Epithelial cell of proximal tubule (primary cell): ENCODE data around the gene TRERF1. TPM values are rescaled to one million over a fixed set of nuclear protein-coding genes. Genes with fewer than 3 reads are reported as not detected.

Experiments
- DNase-seq: peaks from one replicate; pipeline ENCODE4 v3.0.0-alpha.2; 2011; ENCODE audit warnings: low read depth
- H3K4me3 ChIP-seq: 2 replicates; pipeline ENCODE4 v1.5.1; 2011; ENCODE audit warnings: low read depth, mild to moderate bottlenecking, low read length
- total RNA-seq: library from RNA; depleted of rRNA; stranded (reverse); fragments of >200 nt; gene quantifications from 2 replicates; pipeline ENCODE4 v1.2.3, GENCODE V29; 2015
- TF ChIP-seq, protein P1 (sequence below): conservative IDR thresholded peaks from 2 replicates; pipeline ENCODE4 v1.5.1; 2012; ENCODE audit warnings: low read depth, mild to moderate bottlenecking, low read length

TRERF1 gene
- total RNA-seq, 1 donor from 2014 or later, result 2.2 TPM

DNA sequence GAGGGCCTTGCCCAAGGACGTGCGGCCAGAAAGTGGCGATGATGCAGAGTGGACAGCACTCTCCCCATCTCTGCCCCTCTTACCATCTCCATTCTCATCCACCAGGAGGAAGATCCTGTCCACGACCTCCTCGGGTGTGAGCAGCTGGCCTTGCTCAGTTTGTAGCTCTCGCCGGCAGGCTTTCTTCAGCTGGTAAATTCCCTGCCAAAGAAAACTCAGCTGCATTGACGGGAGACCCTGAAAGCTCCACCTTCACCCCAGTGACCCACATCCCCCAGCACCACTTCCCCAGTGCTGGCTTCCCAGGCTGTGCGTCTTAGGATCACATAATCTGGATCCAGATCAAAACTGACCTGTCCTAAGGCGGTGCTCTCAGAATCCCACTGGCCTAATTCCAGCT is 266.1 kb downstream of the TRERF1 start:
- TF ChIP-seq, protein P1, sequence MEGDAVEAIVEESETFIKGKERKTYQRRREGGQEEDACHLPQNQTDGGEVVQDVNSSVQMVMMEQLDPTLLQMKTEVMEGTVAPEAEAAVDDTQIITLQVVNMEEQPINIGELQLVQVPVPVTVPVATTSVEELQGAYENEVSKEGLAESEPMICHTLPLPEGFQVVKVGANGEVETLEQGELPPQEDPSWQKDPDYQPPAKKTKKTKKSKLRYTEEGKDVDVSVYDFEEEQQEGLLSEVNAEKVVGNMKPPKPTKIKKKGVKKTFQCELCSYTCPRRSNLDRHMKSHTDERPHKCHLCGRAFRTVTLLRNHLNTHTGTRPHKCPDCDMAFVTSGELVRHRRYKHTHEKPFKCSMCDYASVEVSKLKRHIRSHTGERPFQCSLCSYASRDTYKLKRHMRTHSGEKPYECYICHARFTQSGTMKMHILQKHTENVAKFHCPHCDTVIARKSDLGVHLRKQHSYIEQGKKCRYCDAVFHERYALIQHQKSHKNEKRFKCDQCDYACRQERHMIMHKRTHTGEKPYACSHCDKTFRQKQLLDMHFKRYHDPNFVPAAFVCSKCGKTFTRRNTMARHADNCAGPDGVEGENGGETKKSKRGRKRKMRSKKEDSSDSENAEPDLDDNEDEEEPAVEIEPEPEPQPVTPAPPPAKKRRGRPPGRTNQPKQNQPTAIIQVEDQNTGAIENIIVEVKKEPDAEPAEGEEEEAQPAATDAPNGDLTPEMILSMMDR, result no peak
- no peak for DNase-seq
- no peak overlapping the region for H3K4me3 ChIP-seq

DNA sequence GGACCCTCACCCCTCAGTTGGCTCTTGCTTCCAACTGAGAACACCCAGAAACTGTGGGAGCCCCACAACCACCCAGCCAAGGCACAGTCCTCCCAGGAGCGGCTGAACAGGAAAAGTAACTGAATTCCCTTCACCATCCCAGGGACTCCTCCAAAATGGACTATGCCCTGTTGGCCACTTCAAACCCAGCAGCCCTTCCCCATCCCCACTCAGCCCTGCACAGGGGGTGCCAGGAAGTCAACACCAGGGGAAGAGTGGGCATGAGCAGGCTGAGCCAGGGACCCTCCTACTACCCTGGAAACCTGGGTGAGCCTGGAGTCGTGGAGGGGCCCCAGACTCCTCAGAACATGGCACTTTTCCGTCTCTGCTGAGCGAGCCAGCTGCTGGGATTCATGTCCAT is 267.3 kb downstream of the TRERF1 start:
- H3K4me3 ChIP-seq, result no peak overlapping the region
- no peak for DNase-seq
- TF ChIP-seq, protein P1, result no peak

DNA sequence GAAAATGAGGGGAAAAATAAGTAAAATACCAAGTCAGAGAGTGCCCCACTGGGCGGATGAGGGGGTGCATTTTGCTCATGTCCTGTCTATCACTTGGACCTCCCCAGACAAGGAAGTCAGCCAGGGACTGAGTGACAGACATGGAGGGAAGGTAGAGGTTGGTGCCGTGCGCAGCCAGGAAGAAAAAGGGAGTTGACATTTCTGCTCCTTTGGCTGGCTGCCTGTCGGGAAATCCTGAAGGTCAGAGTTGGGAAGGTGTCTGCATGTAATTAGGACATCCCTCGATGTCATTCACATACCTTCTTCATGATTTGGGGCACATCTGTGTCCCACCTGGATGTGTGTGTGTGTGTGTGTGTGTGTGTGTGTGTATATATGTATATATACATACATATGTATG is 269.6 kb downstream of the TRERF1 start:
- TF ChIP-seq, protein P1, result no peak
- no peak overlapping the region for H3K4me3 ChIP-seq
- DNase-seq, result no peak

DNA sequence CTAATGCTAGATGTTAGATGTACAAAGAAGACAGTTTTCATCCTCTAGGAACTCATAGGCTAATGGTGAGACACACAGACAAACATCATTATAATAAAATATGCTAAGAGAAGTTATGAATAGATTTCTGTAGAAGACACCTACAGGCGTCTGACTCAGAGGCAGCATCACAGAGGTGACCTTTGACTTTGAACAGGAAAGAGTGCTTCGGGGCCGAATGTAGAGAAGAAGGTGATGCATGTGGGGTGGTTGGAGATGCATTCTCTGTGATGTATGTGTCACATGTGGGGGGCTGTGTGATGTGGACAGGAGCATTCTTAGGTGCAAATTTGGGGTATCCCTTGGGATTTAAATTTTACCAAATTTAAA is 271.8 kb downstream of the TRERF1 start:
- DNase-seq, result no peak
- TF ChIP-seq, protein P1, result no peak
- H3K4me3 ChIP-seq, result no peak overlapping the region

DNA sequence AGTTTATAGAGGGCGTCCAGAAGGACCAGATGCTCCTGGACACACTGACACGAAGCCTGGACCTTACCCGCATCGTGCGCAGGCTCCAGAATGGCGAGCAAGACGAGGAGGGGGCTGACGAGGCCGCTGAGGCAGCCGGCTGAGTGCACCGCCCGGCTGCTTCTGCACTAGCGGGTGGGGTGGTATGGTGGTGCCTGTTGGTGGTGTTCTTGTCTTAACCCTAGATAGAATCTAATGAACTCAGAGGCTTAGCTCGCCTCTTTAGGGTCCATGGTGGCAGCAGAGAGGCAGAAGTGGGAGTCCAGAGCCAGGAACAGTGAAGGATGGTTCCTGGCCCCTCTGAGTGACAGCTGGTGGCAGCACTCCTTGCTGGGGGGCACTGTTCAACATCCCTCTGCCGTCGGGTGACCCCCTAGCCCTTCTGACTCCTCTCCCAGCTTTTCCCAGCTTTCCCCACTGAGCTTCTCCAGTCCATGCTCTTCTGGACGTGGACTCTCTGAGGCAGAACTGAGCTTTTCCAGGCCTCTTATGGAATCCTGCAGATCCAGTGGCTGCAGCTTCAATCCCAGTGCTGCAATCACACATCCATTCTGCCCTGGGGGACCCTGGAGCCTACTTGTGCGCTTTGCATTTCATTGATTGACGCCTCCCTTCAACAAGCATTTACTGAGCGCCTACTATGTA is 272.3 kb downstream of the TRERF1 start:
- DNase-seq, result no peak
- no peak overlapping the region for H3K4me3 ChIP-seq
- TF ChIP-seq, protein P1, result no peak

DNA sequence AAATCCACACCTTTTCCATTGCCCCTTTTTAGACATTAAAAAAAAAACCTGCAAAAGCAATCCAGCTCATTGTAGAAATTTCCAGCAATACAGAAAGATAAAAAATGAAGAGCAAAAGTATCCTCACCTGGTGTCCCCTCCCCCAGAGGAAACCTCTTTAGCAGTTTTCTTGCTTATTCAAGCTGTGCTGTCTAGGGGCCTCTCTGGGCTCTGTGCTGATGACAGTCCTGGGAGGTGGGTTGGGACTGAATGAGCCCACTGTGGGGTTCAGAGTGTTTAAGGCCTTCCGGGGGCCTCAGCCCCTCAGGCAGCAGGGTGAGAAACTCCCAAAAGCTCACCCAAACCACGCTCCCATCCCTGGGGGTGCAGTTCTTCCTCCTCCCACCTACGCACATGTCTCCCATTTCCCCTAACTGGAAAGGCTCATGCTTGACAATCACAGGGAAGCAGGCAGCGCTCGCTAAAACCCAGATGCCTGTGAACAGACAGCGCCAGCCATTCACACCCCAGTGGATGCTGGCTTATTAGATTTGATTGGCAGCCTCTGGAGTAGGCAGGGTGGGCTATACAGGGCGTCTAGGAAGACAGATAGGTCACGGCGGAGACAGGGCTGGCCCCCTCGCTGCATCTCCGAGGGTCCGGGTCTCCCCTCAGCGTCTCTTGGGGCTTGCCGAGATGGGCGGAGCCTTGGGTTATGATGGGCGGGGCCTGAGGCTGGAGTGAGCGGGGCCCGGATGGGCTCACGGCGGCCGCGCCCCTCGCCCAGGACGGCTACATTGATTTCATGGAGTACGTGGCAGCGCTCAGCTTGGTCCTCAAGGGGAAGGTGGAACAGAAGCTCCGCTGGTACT is 274.0 kb downstream of the TRERF1 start:
- TF ChIP-seq, protein P1, result no peak
- no peak overlapping the region for H3K4me3 ChIP-seq
- no peak for DNase-seq

DNA sequence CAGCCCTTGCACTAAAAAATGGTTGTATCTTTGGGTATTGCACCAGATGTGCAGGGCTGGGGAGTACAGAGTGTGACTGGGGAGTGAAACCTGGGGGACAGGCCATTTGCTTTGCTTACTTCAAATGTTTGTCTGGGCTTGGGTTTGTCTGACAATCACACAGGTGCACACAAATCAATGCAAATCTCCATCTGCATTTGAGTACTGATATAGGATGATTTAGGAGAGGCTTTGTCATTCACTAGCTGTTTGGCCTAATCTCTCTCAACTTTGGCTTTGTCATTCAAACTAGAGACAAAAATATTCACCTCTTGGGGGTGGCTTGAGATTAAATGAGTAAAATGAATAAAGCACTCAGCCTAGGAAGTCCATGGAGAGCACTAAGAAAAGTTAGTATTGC is 274.7 kb downstream of the TRERF1 start:
- TF ChIP-seq, protein P1, result no peak
- H3K4me3 ChIP-seq, result no peak overlapping the region
- DNase-seq, result no peak
